Measurements from ENCODE around the gene MYBPHL.

- no peak for TF ChIP-seq CTCF (conservative IDR thresholded peaks at IDR 0.05 in 1 of 2, IDR thresholded peaks at IDR 0.05 in 1 of 2; ENCODE audit: low read depth in 1 of 2, low read length in 2 of 2)
- no peak for TF ChIP-seq EZH2 (IDR thresholded peaks at IDR 0.05; ENCODE audit: low read length, missing control alignments)
Measured at GRCh38 chr1:109252893-109253802, 53.7 kb downstream of the MYBPHL start.
